ENCODE measurements around the gene AFAP1. TPM values are rescaled to one million over a fixed set of nuclear protein-coding genes. Genes with fewer than 3 reads are reported as not detected.

The AFAP1 gene
- polyA plus RNA-seq, 1 donor (not counting 4 experiments of a cell fraction or from before 2014, with no cell fraction given), result 7.6 TPM

DNA sequence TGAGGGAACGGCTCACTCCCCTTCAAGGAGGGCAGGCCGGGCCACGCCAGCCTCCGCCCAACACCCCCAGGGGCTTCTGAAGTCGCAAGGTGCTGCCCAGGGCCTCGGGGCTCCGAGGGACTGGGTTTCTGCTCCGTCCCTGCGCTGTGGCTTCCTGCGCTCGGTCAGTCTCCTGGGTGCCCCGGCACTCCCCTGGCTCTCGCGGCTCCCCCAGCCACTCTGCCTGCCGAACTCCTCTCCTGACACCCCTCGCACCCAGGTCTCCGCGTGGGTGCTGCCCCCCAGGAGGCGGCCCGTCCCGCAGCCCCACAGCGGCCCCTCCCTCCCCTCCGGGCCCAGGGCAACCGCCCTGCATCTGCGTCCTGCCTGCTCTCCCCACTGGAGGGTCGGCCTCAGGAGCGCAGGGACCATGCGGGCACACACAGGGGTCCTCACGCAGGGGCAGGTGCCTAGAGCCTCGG, 151.9 kb downstream of the AFAP1 start:
- H3K79me2 ChIP-seq (ENCODE audit: control insufficient read depth, insufficient read depth, low read length), result no peaks in the 10 kb centered on the region

DNA sequence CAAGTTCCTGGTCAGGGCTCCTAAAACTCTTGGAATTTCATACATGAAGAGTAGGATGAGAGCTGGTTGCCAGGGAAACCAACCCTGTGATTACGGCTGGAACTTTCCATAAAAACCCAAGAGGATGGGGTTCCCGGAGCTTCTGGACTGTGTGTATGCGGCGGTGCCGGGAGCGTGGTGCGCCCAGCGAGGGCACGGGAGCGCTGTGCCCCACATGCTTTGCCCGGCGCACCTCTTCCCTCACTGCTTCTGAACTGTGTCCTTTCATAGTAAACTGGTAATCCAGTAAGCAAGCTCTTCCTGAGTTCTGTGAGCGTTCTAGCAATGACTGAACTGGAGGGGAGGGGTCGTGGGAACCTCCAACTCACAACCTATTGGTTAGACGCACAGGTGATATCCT, 152.6 kb downstream of the AFAP1 start:
- Histone ChIP-seq H3K9me3 (ENCODE audit: control insufficient read depth, low read depth, low read length) (no peaks in the 10 kb centered on the region), H3K4me2 (ENCODE audit: control insufficient read depth, extremely low read depth, insufficient read depth, low read depth, low read length) (no peak overlapping the region), H3K36me3 (ENCODE audit: control insufficient read depth in 2 of 2, extremely low read depth in 1 of 2, insufficient read depth in 2 of 2, low read length in 2 of 2) (peaks cover 8 to 31% of the 10 kb centered on the region in 2 experiments), H3K9ac (ENCODE audit: control insufficient read depth, extremely low read depth, insufficient read depth, low read length) (no peak overlapping the region), H3K9me1 (ENCODE audit: control insufficient read depth, extremely low read depth, insufficient read depth, low read length) (no peaks in the 10 kb centered on the region), H3K4me1 (ENCODE audit: control insufficient read depth, extremely low read depth, insufficient read depth, low read length) (no peaks in the 10 kb centered on the region), H3K4me3 (ENCODE audit: control insufficient read depth in 2 of 3, extremely low read depth in 1 of 3, insufficient read depth in 2 of 3, low read depth in 1 of 3, low read length in 3 of 3) (no peak overlapping the region), H4K20me1 (ENCODE audit: control insufficient read depth, extremely low read depth, insufficient read depth, low read length) (no peaks in the 10 kb centered on the region), H3K27ac (ENCODE audit: control insufficient read depth, insufficient read depth, low read length) (no peak overlapping the region), H2AFZ (ENCODE audit: control insufficient read depth, low read length) (no peak overlapping the region), H3K79me2 (ENCODE audit: control insufficient read depth, insufficient read depth, low read length) (no peaks in the 10 kb centered on the region), H3K27me3 (ENCODE audit: control insufficient read depth, extremely low read depth, insufficient read depth, low read length) (no peaks in the 10 kb centered on the region)
- FAIRE-seq (no peak), DNase-seq (ENCODE audit: low read depth, low spot score) (no peak)
- dilution Hi-C loops (cut with MboI; ENCODE audit: extremely low pct_ligation_motif_present, low sequenced_read_pairs), result no loop called here
- no peak for TF ChIP-seq EZH2 (IDR thresholded peaks at IDR 0.05; ENCODE audit: low read length)
- TF ChIP-seq, protein P1, sequence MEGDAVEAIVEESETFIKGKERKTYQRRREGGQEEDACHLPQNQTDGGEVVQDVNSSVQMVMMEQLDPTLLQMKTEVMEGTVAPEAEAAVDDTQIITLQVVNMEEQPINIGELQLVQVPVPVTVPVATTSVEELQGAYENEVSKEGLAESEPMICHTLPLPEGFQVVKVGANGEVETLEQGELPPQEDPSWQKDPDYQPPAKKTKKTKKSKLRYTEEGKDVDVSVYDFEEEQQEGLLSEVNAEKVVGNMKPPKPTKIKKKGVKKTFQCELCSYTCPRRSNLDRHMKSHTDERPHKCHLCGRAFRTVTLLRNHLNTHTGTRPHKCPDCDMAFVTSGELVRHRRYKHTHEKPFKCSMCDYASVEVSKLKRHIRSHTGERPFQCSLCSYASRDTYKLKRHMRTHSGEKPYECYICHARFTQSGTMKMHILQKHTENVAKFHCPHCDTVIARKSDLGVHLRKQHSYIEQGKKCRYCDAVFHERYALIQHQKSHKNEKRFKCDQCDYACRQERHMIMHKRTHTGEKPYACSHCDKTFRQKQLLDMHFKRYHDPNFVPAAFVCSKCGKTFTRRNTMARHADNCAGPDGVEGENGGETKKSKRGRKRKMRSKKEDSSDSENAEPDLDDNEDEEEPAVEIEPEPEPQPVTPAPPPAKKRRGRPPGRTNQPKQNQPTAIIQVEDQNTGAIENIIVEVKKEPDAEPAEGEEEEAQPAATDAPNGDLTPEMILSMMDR (optimal IDR thresholded peaks at IDR 0.05 in 1 of 3, IDR thresholded peaks at IDR 0.05 in 1 of 3, conservative IDR thresholded peaks at IDR 0.05 in 1 of 3; ENCODE audit: extremely low read depth in 1 of 3, insufficient read depth in 2 of 3, low read length in 3 of 3), result no peak

More for the DNA sequence above, 151.9 kb downstream of the AFAP1 start:
- dilution Hi-C loops (cut with MboI; ENCODE audit: extremely low pct_ligation_motif_present, low sequenced_read_pairs), result no loop called here
- Histone ChIP-seq H4K20me1 (ENCODE audit: control insufficient read depth, extremely low read depth, insufficient read depth, low read length) (no peaks in the 10 kb centered on the region), H2AFZ (ENCODE audit: control insufficient read depth, low read length) (no peak overlapping the region), H3K27me3 (ENCODE audit: control insufficient read depth, extremely low read depth, insufficient read depth, low read length) (no peaks in the 10 kb centered on the region), H3K9ac (ENCODE audit: control insufficient read depth, extremely low read depth, insufficient read depth, low read length) (no peak overlapping the region), H3K4me2 (ENCODE audit: control insufficient read depth, extremely low read depth, insufficient read depth, low read depth, low read length) (no peak overlapping the region), H3K27ac (ENCODE audit: control insufficient read depth, insufficient read depth, low read length) (no peak overlapping the region), H3K9me3 (ENCODE audit: control insufficient read depth, low read depth, low read length) (no peaks in the 10 kb centered on the region), H3K4me3 (ENCODE audit: control insufficient read depth in 2 of 3, extremely low read depth in 1 of 3, insufficient read depth in 2 of 3, low read depth in 1 of 3, low read length in 3 of 3) (no peak overlapping the region), H3K4me1 (ENCODE audit: control insufficient read depth, extremely low read depth, insufficient read depth, low read length) (no peaks in the 10 kb centered on the region), H3K9me1 (ENCODE audit: control insufficient read depth, extremely low read depth, insufficient read depth, low read length) (no peaks in the 10 kb centered on the region), H3K36me3 (ENCODE audit: control insufficient read depth in 2 of 2, extremely low read depth in 1 of 2, insufficient read depth in 2 of 2, low read length in 2 of 2) (peaks cover 6 to 32% of the 10 kb centered on the region in 2 experiments)
- DNase-seq (ENCODE audit: low read depth, low spot score) (no peak), FAIRE-seq (no peak)
- TF ChIP-seq, protein P1 (optimal IDR thresholded peaks at IDR 0.05 in 1 of 3, IDR thresholded peaks at IDR 0.05 in 1 of 3, conservative IDR thresholded peaks at IDR 0.05 in 1 of 3; ENCODE audit: extremely low read depth in 1 of 3, insufficient read depth in 2 of 3, low read length in 3 of 3), result no peak
- TF ChIP-seq EZH2 (IDR thresholded peaks at IDR 0.05; ENCODE audit: low read length), result no peak
